Psoas muscle (tissue), 8 donors: ENCODE measurements around the gene MLLT10. TPM values are rescaled to one million over a fixed set of nuclear protein-coding genes. Genes with fewer than 3 reads are reported as not detected.

Source experiments
- ATAC-seq, 4 donors: fragments of 200-7000 bp; cut with Tn5 transposase; one replicate each; pipeline ENCODE4 v1.9.1; 2020; ENCODE audit warnings: moderate library complexity in 3 of 4, mild to moderate bottlenecking in 2 of 4
- DNase-seq, 2 donors: peaks; one replicate each; pipeline ENCODE4 v3.0.0-alpha.2; 2020
- H3K27ac ChIP-seq: fragments of 200-600 bp; one replicate; pipeline ENCODE4 v1.8.0; 2022
- H3K27me3 ChIP-seq, 3 donors: fragments of 200-600 bp in 1 of 3; one replicate each; pipeline versions ENCODE4 v1.6.1 to v1.8.0; 2013 to 2022; ENCODE audit warnings: low read length in 2 of 3, mild to moderate bottlenecking in 2 of 3, moderate library complexity in 1 of 3; ENCODE audit not compliant: insufficient read depth in 3 of 3
- H3K36me3 ChIP-seq, 2 donors: fragments of 200-600 bp in 1 of 2; one replicate each; pipeline versions ENCODE4 v1.6.1 to v1.8.0; 2013 to 2022; ENCODE audit warnings: low read depth in 1 of 2, mild to moderate bottlenecking in 1 of 2, moderate library complexity in 1 of 2; ENCODE audit not compliant: insufficient read depth in 1 of 2
- H3K4me1 ChIP-seq: fragments of 200-600 bp; one replicate; pipeline ENCODE4 v1.8.0; 2022
- H3K4me3 ChIP-seq: fragments of 200-600 bp; one replicate; pipeline ENCODE4 v1.8.0; 2022; ENCODE audit warnings: mild to moderate bottlenecking
- H3K9me3 ChIP-seq: fragments of 200-600 bp; one replicate; pipeline ENCODE4 v1.8.0; 2022
- CTCF ChIP-seq: fragments of 200-600 bp; IDR thresholded peaks from one replicate; pipeline ENCODE4 v1.8.0; 2022; ENCODE audit warnings: antibody characterized with exemption
- WGBS, 3 donors: extraction: QIAGEN DNeasy Blood & Tissue Kit; methylation state at CpG; one replicate each; pipeline versions ENCODE4 v1.1.6 to v1.1.7; 2013; 5-methylcytosine and 5-hydroxymethylcytosine counted together
- intact Hi-C, 2 donors: fragments of 100-400 bp; cut with DNase I; formaldehyde crosslinking; loops; one replicate each; pipeline versions ENCODE4 v1.11.0 to v1.14.2; 2022
- polyA plus RNA-seq, 3 donors: library from polyadenylated mRNA; stranded (reverse); fragments of 200-250 nt; gene quantifications; one replicate each; pipeline ENCODE4 v1.2.3, GENCODE V29; 2013
- total RNA-seq, 4 donors: library from RNA; stranded (reverse); fragmentation: NEBNext Ultra II Directional in 2 of 4; extraction: Animal tissue kit (Norgen Biotek cat#: 25700) in 2 of 4; gene quantifications; one replicate each; pipeline versions ENCODE4 v1.2.1 to v1.2.4, GENCODE V29; 2021 to 2023
- donor health status: healthy with polysubstance abuse.
- donor health status: DM: no; HTN: no; CAD: no; lungs with moderate emphysema.
- donor health status: Bipolar disorder and iron deficiency.
- donor health status: healthy.
- donor health status: DM: yes; HTN: yes; CAD: no.
- donor health status: DM: no; HTN: no; CAD: no.
- donor health status: DM: no; HTN: no; CAD: no.
- donor health status: DM: yes; HTN: yes; CAD: no.

Gene MLLT10
- total and polyA plus RNA-seq, 7 donors, result 9.6 to 21.1 (median 13.3) TPM

- H3K27me3 ChIP-seq, result peaks cover 0 to 4% (median 0%) of the 10 kb centered on the region in 3 donors
- no peaks in the 10 kb centered on the region for H3K9me3 ChIP-seq
- ATAC-seq (no peak), DNase-seq (no peak)
- peak overlapping the region; percentile 60 for H3K4me3 ChIP-seq
- intact Hi-C loops, result loop anchor here in 1 of 2 donors (2.0 to 10.0 kb wide), 2 partner anchors 14 to 744 kb away; no protein-coding TSS in a partner anchor
- H3K36me3 ChIP-seq, result no peaks in the 10 kb centered on the region
- no peak overlapping the region for H3K27ac ChIP-seq
- no peaks in the 10 kb centered on the region for H3K4me1 ChIP-seq
- WGBS, 3 donors, result 38 to 58% (median 49%) methylated on average over 13 to 14 of the region's 14 CpGs
- TF ChIP-seq CTCF, result no peak
These were observed 33.5 kb upstream of the MLLT10 start for GRCh38 chr10:21500578-21500910.

DNA sequence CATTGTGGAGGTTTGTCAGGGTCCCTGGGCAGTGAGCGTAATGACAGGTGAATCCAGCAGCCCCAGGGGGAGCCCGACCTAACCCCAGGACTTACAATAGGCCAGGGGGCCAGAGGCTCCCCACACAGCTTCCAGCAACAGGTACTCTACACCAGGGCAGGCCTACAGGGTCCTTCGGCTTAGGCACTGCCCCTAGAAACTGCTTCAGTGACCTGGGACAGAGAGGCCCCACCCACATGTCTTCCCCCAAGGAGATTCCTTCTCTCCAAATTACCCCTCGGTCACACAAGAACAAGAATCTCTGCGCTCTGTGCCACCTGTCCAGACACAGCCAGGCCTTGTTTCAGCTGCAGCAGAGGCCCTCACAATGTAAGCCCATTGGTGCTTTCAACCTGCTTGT, 32.9 kb upstream of the MLLT10 start:
- Histone ChIP-seq H3K9me3 (no peaks in the 10 kb centered on the region), H3K4me3 (no peak overlapping the region), H3K27me3 (peaks cover 0 to 4% (median 3%) of the 10 kb centered on the region in 3 donors), H3K36me3 (no peaks in the 10 kb centered on the region), H3K27ac (no peak overlapping the region), H3K4me1 (no peaks in the 10 kb centered on the region)
- DNase-seq (no peak), ATAC-seq (no peak)
- 91 to 95% (median 92%) methylated on average over 5 of the region's 5 CpGs for WGBS, 3 donors
- TF ChIP-seq CTCF, result no peak
- intact Hi-C loops, result loop anchor here in 1 of 2 donors (2.0 to 10.0 kb wide), 2 partner anchors 14 to 744 kb away; no protein-coding TSS in a partner anchor

GRCh38 chr10:21501731-21502347, 32.2 kb upstream of the MLLT10 start:
- H3K27ac ChIP-seq, result no peak overlapping the region
- H3K27me3 ChIP-seq, result peaks cover 0 to 4% (median 3%) of the 10 kb centered on the region in 3 donors
- H3K36me3 ChIP-seq, result no peaks in the 10 kb centered on the region
- no peaks in the 10 kb centered on the region for H3K4me1 ChIP-seq
- no peak for ATAC-seq
- intact Hi-C loops, result loop anchor here in 1 of 2 donors (2.0 to 10.0 kb wide), 2 partner anchors 13 to 743 kb away; no protein-coding TSS in a partner anchor
- WGBS, 3 donors, result 92 to 93% (median 93%) methylated on average over 2 of the region's 2 CpGs
- H3K4me3 ChIP-seq, result no peak overlapping the region
- DNase-seq, result no peak
- TF ChIP-seq CTCF, result no peak
- no peaks in the 10 kb centered on the region for H3K9me3 ChIP-seq

DNA sequence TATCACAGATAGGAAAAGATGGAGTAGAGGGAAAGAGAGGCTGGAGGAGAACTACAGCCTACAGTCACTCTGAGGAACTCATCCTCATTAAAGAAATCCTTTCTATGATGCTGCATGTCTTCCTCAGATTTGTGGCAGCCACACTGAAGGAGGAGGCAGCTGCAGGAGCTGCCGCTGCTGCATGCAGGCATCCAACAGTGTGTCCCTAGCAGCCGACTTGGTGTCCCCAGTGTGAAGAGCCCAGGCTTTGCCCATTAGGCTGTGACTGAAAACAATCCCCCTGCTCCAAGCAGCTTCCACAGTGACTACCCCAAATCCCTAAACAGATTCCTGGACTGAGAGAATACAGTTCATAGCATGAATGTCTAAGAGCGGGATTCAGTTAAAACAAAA, 31.7 kb upstream of the MLLT10 start:
- no peak overlapping the region for H3K27ac ChIP-seq
- no peak for DNase-seq
- peaks cover 0 to 4% (median 3%) of the 10 kb centered on the region in 3 donors for H3K27me3 ChIP-seq
- intact Hi-C loops, result loop anchor here in 1 of 2 donors (10.0 kb wide), 1 partner anchor 742 kb away; no protein-coding TSS in a partner anchor
- no peak for TF ChIP-seq CTCF
- ATAC-seq, result no peak
- WGBS, 3 donors, result 84 to 93% (median 85%) methylated on average over 3 of the region's 3 CpGs
- no peaks in the 10 kb centered on the region for H3K4me1 ChIP-seq
- H3K4me3 ChIP-seq, result no peak overlapping the region
- H3K9me3 ChIP-seq, result no peaks in the 10 kb centered on the region
- H3K36me3 ChIP-seq, result no peaks in the 10 kb centered on the region
